ENCODE results near the gene EPSTI1. TPM values are rescaled to one million over a fixed set of nuclear protein-coding genes. Genes with fewer than 3 reads are reported as not detected.

Gene EPSTI1
- total RNA-seq, 1 donor from 2014 or later: 4.6 TPM

DNA sequence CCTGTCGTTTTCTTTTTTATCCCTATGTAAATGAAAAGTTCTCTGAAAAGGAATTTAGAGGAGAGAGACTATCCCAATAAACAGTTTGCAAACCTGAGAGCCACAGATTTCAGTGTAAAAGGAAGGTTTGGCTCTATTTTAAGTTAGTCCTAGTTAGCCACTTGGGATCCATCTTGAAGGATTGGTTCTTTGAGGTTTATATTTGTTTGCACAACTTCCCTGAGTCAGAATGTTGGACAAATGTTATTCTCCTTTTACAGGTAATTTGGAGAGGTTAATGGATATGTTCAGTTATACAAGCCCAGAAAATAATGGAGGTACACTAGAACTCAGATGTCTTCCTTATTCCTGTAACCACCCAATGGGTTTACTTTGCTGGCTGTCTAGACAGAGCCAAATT is 28.8 kb upstream of the EPSTI1 start:
- no peak for TF ChIP-seq CTCF (conservative IDR thresholded peaks at IDR 0.05; ENCODE audit: low read depth, low read length)
- H3K4me3 ChIP-seq (ENCODE audit: low read depth, low read length): no peak overlapping the region
- DNase-seq (ENCODE audit: low read depth): no peak

GRCh38 chr13:43019811-43020210 is 27.8 kb upstream of the EPSTI1 start:
- no peak for DNase-seq (ENCODE audit: low read depth)
- TF ChIP-seq CTCF (conservative IDR thresholded peaks at IDR 0.05; ENCODE audit: low read depth, low read length): no peak
- H3K4me3 ChIP-seq (ENCODE audit: low read depth, low read length): no peak overlapping the region

DNA sequence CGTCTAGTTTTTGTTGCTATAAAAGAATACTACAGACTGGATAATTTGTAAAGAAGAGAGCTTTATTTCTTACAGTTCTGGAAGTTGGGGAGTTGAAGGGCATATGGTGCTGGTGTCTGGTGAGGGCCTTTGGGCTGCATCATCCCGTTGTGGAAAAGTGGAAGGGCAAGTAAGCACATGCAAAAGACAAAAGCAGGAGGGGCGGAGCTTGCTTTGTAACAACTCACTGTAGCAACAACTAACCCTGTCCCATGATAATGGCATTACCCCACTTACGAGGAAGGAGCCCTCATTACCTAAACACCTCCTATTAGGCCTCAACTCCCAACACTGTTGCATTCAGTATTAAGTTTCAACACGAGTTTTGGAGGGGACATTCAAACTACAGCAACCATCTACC is 24.2 kb upstream of the EPSTI1 start:
- DNase-seq (ENCODE audit: low read depth): no peak
- H3K4me3 ChIP-seq (ENCODE audit: low read depth, low read length): no peak overlapping the region
- TF ChIP-seq CTCF (conservative IDR thresholded peaks at IDR 0.05; ENCODE audit: low read depth, low read length): no peak

- DNase-seq (ENCODE audit: low read depth): no peak
- no peak for TF ChIP-seq CTCF (conservative IDR thresholded peaks at IDR 0.05; ENCODE audit: low read depth, low read length)
- H3K4me3 ChIP-seq (ENCODE audit: low read depth, low read length): no peak overlapping the region
Measured at GRCh38 chr13:43014162-43014561, 22.1 kb upstream of the EPSTI1 start.

DNA sequence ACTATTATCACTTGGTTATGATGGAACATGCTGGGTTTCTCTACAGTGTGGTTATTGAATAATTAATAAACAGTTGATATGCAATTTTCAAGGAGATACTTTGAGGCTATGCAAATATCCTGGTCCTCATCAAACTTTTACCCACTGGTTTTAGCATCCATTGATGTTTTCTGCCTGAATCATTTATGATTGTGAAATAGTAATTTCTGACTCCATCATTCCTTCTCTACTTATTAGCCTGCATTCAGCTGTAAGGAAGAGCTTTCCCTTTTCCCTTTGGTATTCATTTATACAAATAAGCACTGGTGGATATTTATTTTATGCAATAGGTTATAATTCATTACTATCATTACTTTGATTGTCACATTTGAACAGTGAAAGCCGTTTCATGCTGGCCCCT is 17.5 kb upstream of the EPSTI1 start:
- no peak overlapping the region for H3K4me3 ChIP-seq (ENCODE audit: low read depth, low read length)
- no peak for DNase-seq (ENCODE audit: low read depth)
- TF ChIP-seq CTCF (conservative IDR thresholded peaks at IDR 0.05; ENCODE audit: low read depth, low read length): no peak

DNA sequence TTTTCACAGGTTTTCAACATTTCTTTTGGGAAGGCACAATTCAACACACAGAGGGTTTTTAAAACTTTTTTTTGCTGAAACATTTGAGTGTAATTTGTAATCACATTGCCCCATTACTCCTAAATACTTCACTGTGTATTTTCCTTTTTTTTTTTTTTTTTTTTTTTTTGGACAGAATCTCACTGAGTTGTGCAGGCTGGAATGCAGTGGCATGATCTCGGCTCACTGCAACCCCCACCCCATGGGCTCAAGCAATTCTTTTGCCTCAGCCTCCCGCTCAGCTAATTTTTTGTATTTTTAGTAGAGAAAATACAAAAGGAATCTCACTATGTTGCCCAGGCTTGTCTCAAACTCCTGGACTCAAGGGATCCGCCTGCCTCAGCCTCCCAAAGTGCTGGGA is 16.6 kb upstream of the EPSTI1 start:
- H3K4me3 ChIP-seq (ENCODE audit: low read depth, low read length): no peak overlapping the region
- DNase-seq (ENCODE audit: low read depth): no peak
- TF ChIP-seq CTCF (conservative IDR thresholded peaks at IDR 0.05; ENCODE audit: low read depth, low read length): no peak

DNA sequence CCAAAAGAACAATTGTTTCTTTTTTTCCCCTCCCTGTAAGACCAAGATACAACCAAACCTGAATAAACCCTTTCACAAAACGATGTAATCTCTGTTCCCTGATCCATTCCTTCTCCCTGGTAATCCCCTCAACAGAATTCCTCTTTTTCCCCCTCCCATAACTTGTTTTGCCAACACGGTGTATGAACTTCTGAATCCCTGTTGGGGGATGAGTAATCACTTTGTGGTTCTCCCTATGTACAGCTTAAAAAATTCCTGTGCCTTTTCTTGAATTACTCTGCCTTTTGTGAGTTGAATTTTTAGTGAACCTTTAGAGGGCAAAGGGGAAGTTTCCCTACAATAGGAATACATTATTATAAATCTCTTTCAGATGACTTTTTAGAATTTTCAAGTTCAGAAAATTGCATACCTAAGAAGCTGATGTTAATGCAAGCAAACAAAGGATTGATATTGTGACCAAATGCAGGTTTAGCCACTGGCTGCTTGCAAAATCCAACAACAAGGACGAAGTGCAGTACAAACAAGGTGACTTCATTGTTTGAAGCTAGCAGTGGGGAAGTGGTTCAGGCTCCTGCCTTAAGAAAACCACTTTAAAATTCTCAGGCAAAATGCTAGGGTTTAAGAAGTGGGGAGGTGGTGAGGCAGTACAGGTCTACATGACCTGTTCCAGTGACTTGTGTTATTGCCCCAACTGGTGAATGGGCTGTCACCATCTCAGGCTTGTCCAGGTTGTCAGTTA is 15.0 kb upstream of the EPSTI1 start:
- TF ChIP-seq CTCF (conservative IDR thresholded peaks at IDR 0.05; ENCODE audit: low read depth, low read length): no peak
- DNase-seq (ENCODE audit: low read depth): no peak

More for the DNA sequence above, 15.0 kb upstream of the EPSTI1 start:
- no peak overlapping the region for H3K4me3 ChIP-seq (ENCODE audit: low read depth, low read length)
